Measurements from ENCODE around the gene CALHM6. TPM values are rescaled to one million over a fixed set of nuclear protein-coding genes. Genes with fewer than 3 reads are reported as not detected.

Gene CALHM6
- total RNA-seq (2014; rRNA removed; shearing (Covaris generic)): 0.38 and 0.82 TPM in 2 replicates

DNA sequence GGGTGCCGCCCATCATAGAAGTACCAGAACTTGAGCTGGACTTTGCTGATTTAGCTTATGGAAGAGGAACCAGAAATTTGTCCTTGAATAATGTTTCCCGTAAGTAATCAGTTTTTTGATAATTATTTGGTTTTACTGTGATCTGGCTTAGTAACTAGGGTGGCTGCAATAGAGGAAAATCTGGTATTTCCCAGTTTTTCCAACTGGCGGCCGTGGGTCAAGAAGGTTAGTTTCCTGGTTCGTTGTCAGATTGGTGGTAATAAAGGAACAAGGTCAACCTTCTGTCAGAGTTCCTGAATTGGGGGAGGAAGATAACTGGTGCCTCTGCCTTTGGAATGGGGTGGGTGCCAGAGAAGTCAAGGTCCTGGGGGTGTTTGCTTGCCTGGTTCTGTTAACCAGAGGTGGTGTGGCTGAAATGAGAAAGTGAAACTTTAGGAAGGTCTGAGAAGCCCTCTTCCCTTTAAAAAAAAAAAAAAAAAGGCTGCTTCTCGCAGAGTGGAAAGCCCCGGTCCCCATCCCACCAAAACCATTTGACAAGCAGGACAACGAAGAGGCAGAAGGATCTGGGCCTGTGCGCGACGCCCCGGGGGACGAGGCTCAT, at the start of gene CALHM6:
CALHM6 (plus strand) TSS at position 45 of the 601 bp plus-strand sequence; CDS start at position 600, 555 bp downstream.

DNA sequence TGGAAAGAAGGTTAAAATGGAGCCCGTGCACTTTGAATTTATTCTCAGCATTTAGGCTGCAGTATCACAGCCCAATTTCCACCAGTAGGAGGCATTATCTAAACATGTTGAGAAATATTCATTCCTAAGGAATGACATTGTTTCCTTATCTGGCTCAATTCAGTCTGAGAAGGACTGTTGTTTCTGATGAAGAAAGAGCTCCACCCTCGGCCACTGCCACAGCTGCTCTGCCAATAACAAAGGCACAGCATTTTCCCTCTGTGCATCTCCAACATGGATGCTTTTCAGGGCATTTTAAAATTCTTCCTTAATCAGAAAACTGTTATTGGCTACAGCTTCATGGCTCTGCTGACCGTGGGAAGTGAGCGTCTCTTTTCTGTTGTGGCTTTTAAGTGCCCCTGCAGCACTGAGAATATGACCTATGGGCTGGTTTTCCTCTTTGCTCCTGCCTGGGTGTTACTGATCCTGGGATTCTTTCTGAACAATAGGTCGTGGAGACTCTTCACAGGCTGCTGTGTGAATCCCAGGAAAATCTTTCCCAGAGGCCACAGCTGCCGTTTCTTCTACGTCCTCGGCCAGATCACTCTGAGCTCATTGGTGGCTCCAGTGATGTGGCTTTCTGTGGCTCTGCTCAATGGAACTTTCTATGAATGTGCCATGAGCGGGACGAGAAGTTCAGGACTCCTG, 50.4 kb downstream of the CALHM6 start, which contains the start of gene CALHM5:
CALHM5 (plus strand) TSS at position 216 of the 687 bp plus-strand sequence; CDS start at position 274, 58 bp downstream.

Other genes with a start within 250 kb of the CALHM6 start
- gene TSPYL4, start 207.3 kb upstream of the CALHM6 start, total RNA-seq (2014; rRNA removed; shearing (Covaris generic)): 13.9 and 14.3 TPM in 2 replicates
- 25.2 and 29.4 TPM in 2 replicates for gene TSPYL1, start 181.4 kb upstream of the CALHM6 start, total RNA-seq (2014; rRNA removed; shearing (Covaris generic))
- 3.6 and 3.9 TPM in 2 replicates for gene DSE, start 90.4 kb upstream of the CALHM6 start, total RNA-seq (2014; rRNA removed; shearing (Covaris generic))
- 0.19 and 0.29 TPM in 2 replicates for gene CALHM5, start 50.3 kb downstream of the CALHM6 start, total RNA-seq (2014; rRNA removed; shearing (Covaris generic))
- not detected in 2 replicates for gene TRAPPC3L, start 84.3 kb downstream of the CALHM6 start, total RNA-seq (2014; rRNA removed; shearing (Covaris generic))
- gene CALHM4, start 92.4 kb downstream of the CALHM6 start, total RNA-seq (2014; rRNA removed; shearing (Covaris generic)): not detected in 2 replicates
- 12.4 and 27.9 TPM in 2 replicates for gene RWDD1, start 110.1 kb downstream of the CALHM6 start, total RNA-seq (2014; rRNA removed; shearing (Covaris generic))
- gene RSPH4A, start 155.1 kb downstream of the CALHM6 start, total RNA-seq (2014; rRNA removed; shearing (Covaris generic)): 0.30 and 0.40 TPM in 2 replicates
- 8.1 and 8.4 TPM in 2 replicates for gene ZUP1, start 207.4 kb downstream of the CALHM6 start, total RNA-seq (2014; rRNA removed; shearing (Covaris generic))
- 4.0 and 6.0 TPM in 2 replicates for gene KPNA5, start 219.8 kb downstream of the CALHM6 start, total RNA-seq (2014; rRNA removed; shearing (Covaris generic))